Nucleus accumbens (tissue), 56 donors: ENCODE measurements around the gene ZC3H14.

Experiments used
- DNase-seq, 56 donors: peaks; one replicate each; lab custom pipeline; 2025; lab: John Stamatoyannopoulos, UW

The ZC3H14 gene

DNA sequence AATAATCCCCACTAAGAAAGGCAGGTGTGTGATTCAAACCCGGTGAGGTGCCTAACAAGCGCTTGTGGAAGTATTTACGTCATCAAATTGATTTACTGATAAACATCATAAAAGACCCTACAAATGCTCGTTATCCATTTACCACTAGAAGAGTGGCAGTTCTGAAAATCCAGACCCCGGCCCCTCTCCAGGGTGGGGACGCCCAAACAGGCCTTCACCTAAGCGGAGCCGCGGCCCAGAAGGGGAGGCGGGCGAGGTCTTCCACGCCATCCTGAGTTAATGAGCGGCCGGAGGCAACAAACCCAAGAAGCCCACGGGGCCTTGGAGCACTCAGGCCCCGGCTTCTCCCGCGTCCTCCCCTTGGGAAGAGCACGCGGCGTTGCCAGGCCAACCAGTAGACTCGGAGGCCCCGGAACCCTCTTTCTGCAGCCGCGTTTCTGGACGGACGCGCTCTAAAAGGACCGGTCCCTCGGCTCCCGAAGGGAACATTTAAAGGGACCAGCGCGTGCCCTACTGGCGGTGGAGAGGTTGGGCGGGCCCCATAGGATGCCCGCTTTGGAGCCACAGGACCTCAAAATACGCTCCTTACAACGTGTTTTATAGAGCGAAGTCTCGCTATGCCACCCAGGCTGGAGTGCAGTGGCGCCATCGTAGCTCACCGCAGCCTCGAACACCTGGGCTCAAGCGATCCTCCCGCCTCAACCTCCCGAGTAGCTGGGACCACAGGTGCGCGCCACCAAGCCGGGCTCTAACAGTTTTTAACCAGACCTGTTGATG is 11.6 kb upstream of the ZC3H14 start:
- peak in 55 of 56 donors; percentile 28 to 91 (median 76) for DNase-seq

DNA sequence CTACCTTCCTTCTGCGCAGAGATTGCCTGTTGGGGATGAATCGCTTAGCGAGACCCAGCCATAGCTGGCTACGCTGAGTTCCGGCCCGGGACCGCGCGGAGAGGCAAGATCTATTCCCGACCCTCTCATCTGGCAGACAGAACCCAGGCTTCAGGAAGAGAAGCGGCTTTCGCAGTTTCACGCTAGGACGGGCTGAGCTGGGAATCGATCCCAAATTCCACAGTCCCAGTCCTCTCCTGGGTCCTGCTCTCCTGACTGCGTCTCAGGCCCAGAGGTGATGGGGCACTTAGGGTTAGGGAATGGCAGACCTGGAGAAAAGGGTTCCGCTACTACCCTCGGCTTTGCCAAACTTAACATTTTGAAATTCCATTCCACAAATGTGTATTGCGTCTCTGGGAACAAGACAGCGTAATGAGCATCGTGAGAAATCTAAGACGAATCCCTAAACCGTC is 10.8 kb upstream of the ZC3H14 start:
- peak in 36 of 56 donors; percentile 5 to 66 (median 34) for DNase-seq

DNA sequence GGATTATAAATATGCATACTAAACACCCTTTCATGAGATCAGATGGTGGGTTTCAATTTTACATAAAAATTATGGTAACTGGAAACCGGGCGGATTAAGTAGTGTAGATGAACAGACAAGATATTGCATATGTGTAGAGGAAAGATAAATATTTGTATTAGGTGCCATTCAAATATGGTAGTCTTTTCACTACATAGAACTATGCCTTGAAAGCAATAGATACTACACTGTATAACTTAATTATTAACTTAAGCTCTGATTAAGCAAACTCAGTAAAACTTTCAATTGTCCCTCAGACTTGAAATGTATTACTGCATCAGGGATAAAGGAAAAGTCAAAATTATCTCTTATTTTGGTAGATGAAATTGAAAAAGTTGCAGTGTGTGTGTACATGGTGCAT is 10.0 kb upstream of the ZC3H14 start:
- DNase-seq, result no peak

DNA sequence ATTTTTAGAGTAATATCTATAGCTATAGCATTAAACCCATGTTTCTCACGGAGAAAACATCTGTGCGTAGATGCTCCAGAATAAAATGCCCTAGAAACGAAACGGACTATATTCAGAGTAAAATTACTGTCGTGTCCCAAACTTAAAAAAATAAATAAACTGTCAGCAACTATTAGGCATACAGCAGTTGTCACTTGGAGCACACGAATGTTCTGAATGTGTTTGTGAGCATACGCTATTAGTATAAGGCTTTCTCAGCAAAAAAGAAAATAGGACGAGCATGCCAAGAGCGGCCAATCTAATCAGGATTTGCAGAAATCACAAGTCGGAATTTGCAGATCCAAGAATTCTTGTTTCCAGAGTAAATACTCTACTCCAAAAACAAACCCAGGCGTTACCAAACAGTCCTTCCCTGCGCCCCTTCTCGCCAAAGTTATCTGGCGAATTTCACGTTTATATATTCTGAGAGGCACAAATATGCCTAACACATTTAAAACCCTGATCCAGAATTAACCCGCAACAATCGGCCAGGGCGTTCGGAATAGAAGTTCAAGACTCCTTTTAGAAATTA is 8.9 kb upstream of the ZC3H14 start:
- peak in 3 of 56 donors; percentile 21 to 47 (median 28) for DNase-seq

DNA sequence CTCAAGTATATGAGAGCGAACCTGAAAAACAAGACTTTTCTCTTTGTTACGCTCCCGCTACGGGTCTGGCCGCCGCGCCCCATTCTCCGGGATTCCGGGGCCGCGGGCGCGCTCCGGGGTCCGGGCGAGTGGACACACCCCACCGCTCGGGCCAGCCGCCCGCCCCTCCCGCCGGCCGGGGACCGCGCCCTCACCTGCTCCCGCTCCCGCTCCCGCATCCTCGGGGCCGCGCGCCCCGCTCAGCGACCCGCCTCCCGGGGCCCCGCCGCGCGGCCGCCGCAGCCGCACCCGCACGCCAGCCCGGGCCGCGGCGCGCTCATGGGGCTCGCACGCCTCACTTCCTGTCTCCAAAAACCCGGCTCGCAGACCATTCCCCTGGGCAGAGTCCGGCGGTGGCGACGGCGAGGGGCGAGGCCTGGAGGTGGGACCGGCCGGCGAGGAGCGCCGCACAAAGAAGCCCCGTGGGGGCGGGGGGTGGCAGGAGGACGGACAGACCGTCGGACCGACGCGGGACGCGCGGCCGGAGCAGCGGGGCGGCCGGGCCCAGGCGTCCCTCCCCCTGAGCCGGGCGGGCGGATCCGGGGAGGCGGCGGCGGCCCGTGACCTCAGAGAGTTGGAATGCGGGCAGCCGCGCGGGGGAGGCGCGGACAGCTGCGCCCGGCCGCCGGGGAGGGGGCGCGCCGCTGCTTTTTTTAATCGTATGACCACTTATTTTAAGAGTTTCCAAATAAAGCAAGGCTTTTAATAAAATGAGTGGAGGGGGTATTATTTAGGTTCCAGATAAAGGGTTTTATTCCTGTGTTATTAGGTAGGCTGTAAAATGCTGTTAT is 8.2 kb upstream of the ZC3H14 start, which contains the start of gene PTPN21:
Gene PTPN21 (minus strand): TSS at position 551 of the 830 bp plus-strand sequence. CDS start 4,590 bp downstream, outside the sequence.
- peak in 43 of 56 donors; percentile 7 to 77 (median 41) for DNase-seq

DNA sequence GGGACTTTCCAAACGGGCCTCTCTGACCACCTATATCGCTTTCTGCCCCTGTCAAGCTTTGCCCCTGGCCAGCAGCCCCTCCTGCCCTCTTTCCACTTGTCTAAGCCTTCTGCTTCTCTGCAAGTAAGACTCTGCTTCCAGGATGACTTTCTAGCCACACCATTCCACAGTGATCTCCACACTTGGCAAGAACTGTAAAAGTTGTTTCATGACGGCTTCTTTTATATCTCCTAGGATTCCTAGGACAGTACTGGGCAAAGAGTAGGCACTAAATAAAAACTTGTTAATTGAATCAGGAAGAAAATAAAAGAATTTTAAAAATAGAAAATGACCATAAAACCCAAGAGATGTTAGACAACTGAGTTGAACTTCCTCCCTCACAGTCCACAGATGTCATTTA is 6.3 kb upstream of the ZC3H14 start:
- no peak for DNase-seq

DNA sequence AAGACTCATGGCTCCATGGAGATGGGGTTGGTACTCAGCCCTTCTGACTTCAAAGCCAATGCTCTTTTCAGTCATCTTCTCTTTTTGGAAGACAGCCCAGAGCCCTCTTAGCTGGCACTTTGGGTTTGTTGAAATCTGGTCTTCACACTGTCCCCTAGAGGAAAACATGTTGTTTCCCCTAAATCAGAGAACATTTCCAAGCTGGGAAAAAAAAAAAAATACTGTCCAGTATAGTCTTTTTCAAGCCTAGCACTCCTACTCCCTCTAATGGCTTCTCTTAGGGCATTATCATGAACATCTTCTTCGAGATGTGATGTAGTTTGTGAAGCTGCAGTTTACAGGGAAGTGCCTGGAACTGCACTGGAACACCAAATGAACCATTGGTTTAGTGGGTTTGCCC is 3.0 kb upstream of the ZC3H14 start:
- DNase-seq, result no peak

DNA sequence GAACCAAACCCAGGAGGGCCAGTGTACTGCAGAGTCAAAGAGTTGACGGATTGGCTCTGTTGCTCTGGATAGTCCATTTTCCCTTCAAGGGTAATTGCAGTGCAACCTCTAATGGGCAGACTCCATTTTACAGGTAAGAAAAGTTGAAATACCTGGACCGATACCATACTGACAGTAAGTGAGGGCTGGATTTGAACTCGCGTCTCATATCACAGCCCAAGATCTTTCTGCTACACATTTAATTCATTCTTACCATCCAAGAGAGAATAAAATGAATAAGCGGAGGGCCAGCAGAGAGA is 356 bp upstream of the ZC3H14 start:
- DNase-seq, result no peak

DNA sequence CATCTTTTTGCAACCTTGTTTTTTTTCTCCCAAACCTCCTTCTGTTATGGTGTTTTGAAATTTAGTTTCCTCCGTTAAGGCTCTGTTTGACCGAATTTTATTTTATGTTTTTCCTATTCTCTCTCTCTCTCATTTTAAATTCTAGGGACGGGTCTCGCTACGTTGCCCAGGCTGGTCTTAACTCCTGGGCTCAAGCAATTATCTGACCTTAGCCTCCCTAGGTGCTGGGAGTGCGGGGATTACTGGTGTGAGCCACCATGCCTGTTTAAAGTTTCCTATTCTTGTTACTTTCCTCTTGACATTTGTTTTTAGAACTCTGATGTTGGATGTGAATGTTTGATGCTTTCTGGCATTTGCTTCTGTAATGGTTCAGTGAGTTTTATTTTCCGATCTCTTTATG is 1.0 kb downstream of the ZC3H14 start:
- no peak for DNase-seq

DNA sequence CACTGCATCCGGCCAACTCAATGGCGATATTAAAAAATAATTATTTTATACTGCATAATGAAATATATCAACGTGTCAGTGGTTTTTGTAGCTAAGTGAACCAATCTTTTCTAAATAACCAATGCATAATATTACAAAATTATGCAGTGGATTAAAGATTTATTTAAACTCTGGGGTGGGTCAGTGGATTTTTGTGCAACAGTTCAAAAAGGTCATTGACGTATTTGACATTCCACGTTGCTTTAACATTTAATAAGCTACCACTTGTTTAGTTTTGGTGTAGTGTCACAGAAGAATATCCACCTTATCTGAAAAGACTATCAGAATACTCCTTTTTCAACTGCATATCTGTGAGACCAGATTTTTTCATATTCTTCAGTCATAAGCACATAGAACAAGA is 2.6 kb downstream of the ZC3H14 start:
- no peak for DNase-seq

DNA sequence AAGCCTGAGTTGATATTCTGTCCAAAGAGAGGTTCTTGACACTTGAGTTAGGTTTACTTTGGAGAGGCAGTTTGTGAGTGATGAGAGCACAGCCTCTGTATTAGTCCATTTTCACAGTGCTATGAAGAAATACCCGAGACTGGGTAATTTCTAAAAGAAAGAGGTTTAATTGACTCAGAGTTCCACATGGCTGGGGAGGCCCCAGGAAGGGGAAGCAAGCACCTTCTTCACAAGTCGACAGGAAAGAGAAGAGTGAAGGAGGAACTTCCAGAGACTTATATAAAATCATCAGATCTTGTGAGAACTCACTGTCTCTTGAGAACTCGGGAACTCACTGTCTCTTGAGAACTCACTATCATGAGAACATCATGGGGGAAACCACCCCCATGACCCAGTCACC is 5.4 kb downstream of the ZC3H14 start:
- no peak for DNase-seq

DNA sequence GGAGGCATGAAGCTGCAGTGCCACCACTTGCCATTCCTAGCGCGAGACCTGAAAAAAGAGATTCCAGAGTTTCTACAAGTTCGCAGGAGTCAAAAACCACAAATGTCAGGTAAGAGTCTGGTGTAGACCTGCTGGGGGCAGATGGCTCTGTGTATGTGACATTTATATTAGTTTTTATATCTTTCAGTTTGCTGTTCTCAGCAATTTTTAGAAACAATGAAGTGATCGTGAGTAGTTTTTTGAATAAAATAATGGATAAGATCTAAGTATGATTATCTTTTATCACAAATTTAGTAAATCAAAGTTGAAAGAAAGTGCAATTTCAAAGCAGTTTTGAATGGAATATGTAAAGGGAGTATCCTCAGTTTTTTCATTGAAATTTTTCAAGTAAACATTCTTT is 9.3 kb downstream of the ZC3H14 start:
- DNase-seq, result no peak

DNA sequence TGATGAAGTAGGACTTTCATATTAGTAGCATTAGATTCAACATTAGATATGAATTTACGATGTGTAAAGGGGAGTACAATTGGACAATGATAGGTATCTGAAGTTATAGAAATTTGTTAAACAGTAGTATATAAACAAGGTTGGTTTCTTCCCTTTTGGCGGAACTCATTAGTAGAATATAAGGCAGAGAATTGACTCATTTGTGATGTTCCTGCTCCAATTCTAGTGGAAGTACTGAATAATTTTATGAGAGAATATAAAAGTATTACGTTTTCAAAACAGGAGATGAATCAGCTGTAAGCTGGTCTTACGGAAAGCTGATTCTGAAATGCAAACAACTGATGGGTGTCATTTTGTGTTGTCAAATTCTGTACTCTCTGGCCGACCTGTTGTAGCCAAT is 13.4 kb downstream of the ZC3H14 start:
- no peak for DNase-seq

DNA sequence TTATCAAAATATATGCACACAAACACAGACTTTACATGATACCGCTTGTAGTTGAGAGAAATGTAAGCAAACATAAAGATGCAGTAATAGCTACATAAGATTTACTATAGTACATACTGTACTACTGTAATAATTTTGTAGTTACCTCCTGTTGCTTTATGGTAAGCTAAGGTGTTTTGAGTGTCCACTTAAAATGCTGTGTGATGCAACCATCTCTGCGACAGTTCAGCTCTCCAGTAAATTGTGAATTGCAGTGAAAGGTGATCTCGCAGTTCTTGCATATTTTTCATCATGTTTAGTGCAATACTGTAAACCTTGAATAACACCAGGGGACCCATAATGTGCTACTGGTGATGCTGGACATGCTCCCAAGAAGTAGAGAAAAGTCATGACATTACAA is 21.6 kb downstream of the ZC3H14 start:
- DNase-seq, result no peak

DNA sequence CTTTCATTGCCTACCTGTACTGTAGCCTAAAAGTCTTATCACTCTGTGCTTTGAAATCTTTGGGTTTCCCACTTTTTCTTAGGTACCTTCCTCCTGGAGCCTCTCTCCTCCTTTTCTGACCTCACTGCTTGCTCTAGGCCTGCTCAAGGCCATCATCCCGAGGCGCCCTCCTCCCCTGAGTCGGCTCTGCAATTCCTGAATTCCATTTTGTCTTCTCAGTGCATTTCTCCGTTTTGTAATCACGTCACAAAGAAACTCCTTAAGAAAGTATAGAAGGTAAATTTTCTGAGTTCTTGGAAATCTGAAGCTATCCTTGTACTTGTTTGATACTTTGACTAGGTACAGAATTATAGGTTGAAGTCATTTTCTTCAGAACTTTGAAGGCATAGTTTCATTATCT is 25.2 kb downstream of the ZC3H14 start:
- DNase-seq, result no peak

DNA sequence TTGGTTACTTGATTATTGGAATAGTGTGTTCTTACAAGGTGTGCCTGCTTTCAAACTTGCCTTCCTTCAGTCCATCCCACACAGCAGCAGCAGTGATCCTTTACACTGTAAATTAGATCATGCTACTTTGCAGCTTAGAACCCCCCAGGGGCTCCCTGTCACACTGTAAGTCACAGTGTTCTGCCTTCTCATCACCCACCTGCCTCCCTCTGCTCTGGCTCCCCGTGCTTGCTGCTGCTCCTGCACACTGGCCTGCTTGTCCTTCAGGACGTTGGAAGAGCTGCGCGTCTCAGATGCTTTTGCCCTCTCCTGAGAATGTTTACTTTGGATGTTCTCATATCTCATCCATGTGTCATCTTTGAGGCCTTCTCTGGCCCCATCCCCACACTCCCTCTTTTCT is 27.3 kb downstream of the ZC3H14 start:
- peak in 5 of 56 donors; percentile 5 to 21 (median 13) for DNase-seq

DNA sequence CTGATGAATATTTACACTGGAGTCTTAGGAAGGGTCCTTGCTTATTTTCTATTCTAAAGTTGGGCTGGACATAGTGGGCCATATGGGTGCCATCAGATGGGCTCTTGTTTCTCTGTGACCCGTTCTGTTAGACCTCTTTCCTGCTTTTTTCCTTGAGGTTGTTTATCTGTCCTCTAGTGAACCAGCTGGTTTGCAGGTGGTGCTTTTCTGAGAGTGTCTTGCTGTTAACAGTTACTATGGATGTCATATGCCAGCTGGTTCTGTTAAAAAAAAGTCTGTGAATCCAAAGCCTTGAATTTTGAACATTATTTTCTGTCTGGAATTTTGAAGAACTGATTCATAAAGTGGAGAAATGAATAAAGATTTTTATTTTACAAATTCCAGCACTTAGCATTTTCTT is 29.2 kb downstream of the ZC3H14 start:
- no peak for DNase-seq

DNA sequence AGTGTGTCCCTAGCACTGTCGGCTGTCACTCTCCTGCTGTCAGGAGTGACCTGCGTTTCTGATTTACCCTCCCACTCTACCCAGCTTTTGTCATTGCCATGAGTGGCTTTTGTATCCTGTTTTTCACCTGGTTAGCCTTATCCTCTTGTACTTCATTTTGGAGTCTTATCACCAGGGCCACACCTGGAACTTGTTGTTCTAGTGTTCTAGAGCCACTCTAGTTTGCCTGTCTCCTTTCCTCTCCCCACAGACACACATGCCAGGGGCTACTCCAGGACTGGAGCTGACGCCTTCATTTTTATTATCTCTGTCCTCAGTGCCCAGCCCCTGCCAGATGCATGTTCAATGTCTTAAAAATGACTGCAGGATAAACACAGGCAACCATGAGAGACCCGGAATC is 34.2 kb downstream of the ZC3H14 start:
- no peak for DNase-seq

DNA sequence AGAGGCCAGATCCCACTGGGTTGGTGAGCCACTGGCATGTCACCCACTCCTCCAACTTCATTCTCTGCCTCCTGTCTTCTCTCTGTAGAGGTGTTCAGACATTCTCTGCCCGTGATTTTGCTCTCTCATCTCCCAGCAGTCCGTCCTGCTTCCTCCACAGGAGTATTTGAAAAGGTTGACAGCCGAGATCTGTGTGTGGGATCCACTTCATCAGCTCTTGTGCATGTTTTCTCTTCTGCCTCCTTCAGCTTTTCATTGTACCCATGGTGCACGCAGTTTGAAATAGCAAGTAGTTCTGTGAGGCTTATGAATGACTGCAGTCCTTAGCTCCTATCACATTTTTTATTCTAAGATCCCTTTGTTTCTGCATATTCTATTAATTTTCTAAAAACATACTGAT is 34.8 kb downstream of the ZC3H14 start:
- DNase-seq, result peak in 13 of 56 donors; percentile 7 to 56 (median 29)

DNA sequence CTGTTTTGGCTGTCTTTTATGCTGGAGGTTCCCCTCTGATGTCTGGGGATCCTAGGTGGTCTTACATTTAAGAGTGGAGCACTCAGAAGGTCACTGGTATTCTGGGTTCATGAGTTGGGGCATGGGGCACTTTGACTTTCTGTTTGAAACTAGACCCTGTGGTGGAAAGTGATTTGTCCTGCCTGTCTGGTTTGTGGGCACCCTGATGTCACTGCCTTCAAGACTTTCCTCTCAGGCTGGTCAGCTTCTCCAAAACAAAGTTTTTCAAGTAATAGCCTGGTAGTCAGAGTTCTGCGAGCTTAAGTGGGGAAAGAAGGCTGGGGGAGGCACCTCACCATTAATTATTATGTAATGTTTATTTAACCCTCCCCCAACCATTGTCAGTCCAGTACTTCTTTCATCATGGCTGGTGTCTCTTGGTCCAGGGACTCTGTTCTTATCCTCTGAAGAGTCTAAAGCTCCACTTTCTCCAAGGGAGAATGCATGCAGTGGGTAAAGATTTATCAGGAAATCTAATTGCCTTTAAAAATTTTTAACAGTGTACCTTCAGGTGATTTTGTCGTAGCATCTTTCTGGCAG is 35.3 kb downstream of the ZC3H14 start:
- no peak for DNase-seq

DNA sequence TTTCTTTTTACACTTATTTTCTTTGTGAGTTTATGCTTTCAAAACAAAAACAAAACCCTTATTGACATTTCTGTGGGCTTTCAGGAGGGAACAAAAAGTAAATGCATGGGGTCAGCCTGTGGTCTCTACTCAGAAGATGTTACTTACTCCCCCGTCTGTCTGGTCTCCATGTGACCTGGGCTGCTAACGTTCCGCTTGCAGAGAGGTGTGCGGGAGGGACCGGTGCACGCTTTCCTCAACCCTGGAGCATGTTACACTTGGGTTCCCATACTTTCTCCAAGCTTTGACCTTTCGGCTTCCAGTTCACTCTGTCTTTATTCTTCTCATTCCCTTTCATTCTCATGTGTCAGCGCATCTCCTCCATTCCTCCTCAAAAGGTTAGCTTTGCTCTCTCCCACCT is 36.5 kb downstream of the ZC3H14 start:
- DNase-seq, result no peak
